GM21723 (cell line): ENCODE measurements around the gene ACP7.
"Not testable (repeated sequence)": the region's sequence is repeated elsewhere in the genome, so short reads cannot be mapped to it uniquely, and the experiment has no call there.

Experiments
- ATAC-seq: cut with Tn5 transposase; IDR thresholded peaks from one replicate; pipeline ENCODE4 v1.9.1; 2021; ENCODE audit warnings: mild to moderate bottlenecking, moderate library complexity; ENCODE audit not compliant: unreplicated experiment

The ACP7 gene, protein sequence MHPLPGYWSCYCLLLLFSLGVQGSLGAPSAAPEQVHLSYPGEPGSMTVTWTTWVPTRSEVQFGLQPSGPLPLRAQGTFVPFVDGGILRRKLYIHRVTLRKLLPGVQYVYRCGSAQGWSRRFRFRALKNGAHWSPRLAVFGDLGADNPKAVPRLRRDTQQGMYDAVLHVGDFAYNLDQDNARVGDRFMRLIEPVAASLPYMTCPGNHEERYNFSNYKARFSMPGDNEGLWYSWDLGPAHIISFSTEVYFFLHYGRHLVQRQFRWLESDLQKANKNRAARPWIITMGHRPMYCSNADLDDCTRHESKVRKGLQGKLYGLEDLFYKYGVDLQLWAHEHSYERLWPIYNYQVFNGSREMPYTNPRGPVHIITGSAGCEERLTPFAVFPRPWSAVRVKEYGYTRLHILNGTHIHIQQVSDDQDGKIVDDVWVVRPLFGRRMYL

DNA sequence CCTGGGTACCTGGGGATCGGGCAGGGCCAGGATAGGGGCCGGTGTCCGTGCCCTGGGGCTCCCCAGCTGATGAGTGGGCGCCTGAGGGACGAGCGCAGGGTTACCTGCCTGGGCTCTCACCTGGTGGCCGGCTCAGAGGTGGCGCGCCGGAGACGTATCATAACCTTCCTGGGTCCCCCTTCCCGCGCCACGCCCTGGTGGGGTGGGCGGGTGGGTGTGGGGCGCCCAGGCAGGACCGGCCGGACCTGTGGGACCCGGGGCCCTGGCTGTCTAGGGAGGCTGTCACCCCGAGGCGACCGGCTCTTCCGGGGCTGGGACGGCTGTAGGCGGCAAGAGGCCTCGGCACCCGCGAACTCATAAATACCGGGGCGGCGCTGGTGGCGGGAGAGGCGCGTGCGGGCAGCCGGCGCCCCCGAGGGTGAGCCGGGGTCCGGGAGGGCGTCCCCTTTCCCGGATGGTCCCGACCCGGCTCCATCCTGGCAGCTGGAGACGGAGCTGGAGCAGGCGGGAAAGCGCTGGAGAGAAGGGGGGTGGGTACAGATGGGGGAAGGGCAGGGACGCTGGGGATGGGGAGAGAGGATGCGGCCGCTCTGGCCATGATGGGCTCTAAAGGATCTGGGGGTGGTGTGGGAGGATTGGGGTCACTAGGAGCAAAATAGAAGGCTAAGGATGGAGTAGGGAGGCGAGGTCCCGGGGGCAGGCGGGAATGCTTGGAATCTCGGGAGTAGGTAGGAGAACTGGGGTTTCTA lies at the start of gene ACP7:
ACP7 (plus strand) TSS at position 386 of the 749 bp plus-strand sequence. CDS start 902 bp downstream, outside the sequence.
- no peak for ATAC-seq

DNA sequence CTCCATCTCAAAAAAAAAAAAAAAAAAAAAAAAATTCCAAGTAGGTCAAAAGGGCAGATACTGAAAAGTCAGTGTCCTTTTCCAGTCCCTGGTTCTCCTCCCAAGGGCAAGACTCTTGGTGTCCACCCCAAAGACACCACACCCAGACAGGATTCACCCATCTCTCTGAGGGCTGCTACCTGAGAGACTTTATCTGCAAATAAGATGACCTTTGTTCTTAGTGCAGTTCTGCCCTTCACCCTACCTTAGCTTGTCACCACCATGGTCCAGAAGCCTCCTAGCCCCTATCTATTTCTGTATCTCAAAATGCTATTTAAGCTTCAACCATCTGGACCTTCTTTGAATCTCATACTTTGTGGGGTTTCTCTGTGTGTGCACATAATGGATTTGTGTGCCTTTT lies 47.6 kb upstream of the ACP7 start:
- no peak for ATAC-seq

DNA sequence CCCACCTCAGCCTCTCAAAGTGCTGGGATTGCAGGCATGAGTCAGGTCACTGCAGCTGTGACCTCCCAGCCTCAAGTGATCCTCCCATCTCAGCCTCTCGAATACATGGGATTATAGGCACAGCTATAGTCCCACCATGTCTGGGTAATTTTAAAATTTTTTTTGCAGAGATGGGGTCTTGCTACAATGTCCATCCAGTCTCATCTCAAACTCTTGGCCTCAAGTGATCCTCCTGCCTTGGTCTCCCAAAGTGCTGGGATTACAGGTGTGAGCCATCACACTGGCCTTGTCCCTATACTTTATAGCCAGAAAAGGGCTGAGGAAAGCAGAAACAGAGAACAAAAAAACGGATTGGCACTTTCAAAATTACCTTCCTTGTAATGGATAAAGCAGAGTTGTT lies 47.0 kb upstream of the ACP7 start:
- ATAC-seq = no peak

DNA sequence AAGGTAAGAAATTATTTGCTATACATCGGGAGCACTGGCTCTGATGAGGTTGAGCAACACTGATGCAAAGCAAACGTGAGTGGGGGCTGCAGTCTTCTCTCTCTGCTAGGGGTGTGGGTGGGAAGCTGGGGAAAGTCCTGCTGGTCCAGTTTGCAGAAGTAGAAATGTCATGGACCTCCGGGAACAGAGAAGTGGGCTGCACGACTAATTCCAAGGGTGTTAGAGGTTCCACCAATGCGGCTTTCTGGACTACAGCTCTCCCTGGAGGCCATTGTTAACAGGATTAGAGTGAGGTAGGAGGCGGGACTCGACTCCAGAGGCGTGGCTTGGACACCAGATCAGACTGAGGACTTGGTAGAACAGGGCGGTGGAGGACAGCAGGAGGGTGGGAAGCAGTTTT lies 46.1 kb upstream of the ACP7 start:
- ATAC-seq = no peak

DNA sequence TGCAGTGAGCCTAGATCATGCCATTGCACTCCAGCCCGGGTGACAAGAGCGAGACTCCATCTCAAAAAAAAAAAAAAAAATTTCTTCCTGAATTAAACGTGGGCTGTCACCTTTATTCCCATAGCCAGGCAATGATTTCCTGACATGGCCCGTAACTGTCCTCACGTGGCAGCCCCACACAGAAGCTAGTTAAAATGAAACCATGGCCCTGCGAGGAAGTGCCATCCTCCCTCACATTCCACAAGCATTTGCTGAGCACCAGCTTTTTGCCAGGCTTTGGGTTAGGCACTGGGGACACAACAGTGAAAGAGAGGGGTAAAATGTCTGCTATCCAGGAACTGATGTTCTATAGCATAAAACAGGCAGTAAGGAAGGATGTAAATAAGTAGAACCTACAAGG lies 38.7 kb upstream of the ACP7 start:
- ATAC-seq = no peak

DNA sequence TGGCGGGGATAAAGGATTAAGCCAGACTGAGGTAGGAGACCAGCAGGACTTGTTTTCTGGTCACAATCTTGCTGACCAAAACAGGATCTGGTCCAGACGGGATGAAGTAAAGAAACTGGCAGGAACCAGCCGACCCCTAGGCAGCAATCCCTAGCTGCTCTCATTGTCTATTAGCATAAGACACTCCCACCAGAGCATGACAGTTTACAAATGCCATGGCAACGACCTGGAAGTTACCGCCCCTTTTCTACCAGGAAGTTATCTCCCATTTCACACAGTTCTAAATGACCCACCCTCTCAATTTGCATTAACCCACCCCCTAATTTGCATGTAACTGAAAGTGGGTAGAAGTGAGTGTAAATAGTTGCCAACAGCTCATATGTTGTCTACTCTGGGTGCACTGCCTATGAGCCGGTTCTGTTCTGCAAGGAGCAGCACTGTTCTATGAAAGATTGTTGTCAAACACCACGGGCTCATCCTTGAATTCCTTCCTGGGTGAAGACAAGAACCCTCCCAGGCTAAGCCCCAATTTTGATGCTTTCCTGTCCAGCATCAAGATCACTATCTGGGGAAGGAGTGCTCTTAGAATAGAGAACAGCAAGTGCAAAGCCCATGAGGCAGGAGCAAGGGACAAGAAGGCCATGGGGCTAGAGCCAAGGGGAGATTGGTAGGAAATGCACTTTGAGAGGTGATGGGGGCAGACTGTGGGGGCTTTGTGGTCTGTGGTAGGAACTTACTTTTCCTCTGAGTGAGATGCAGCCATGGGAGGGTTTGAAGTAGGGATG lies 37.9 kb upstream of the ACP7 start:
- no peak for ATAC-seq

DNA sequence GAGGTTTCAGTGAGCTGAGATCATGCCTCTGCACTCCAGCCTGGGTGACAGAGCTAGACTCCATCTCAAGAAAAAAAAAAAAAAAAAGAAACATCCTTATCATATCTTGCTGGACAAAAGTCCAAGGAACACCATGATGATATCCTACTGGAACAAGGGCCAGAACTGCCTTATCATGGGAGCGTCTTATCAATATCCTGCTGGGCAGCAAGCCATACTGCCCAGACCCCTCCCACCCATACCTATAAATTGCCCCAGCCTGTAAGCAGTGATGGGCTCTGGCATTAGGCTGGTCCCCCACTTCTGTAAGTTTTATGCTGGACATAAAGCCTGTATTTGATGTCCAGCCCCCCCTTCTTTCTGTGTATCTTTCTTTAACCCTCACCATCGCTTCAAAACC lies 37.1 kb upstream of the ACP7 start:
- ATAC-seq = no peak

DNA sequence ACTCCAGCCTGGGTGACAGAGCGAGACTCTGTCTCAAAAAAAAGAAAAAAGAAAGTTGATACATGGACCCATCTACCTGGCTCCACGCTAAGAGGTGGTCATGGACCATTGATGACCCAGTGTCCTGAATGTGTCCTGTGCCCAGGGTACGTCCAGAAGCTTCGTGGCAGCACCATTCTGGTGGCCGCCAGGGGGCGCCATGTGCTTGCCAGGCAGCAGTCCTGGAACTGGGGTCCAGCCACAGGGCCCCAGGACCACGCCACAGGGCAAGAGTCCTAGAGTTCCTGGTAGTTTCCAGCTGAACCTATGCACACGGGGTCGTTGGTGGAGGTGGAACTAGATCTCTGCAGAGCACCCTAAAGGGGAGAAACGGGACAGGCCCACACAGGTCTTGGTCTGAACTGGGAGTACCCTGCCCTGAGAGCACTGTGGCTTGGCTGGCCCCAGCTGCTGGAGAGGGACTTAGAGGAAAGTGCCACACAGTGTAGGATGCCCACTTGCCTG lies 31.9 kb upstream of the ACP7 start:
- no peak for ATAC-seq

DNA sequence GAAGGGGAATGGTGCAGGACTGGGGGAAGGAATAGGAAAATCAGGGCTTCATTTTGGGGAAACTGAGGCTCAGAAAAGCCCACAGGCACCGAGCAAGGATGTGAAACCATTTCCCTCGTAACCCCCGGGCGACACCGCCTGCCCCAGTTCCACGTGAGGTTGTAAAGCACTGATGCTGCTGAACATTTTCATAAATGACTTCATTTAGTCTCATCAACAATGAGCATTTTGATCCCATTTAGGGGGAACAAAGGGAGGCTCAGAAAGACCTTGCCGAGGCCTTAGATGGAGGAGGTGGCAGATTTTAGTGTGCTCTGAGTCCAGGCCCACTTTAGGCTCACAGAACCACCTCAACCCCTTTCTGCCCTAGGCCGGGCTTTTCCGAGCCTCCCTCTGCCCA lies 31.3 kb upstream of the ACP7 start:
- ATAC-seq = no peak

DNA sequence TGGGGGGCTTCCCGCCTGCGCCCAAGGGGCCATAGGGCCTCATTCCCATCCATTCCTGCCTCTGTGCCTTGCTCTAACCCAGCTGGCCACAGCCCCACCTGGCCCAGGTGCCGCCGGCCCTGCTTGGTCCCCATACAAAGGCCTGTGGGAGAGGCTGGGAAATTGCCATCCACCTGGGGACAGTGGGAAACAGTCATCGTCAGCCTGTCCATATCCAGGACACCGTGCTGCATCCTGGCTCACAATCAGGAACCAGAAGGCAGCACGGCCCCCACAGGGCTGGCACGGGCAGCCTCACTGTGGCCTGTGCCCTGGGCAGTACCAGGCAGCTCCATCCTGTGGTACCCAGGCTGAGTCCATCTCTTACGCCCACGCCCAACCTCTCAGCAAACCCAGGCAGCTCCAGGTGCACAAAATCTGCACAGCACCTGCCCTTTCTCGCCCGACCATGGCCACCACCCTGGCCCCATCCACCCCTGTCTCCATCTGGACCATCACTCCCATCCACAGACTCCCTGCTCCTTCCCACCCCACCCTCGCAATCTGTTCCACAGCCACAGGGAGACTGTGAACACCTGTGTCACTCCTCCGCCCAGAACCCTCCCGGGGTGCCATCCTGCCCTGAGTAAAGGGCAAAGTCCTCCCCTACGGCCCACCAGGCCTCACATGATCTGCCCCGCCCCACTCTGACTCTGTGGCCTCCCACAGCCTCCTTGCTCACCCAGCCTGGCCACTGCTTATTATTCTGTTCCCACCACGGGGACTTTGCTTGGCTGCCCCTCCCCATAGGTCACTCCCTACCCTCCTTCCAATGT lies 30.7 kb upstream of the ACP7 start:
- no peak for ATAC-seq

DNA sequence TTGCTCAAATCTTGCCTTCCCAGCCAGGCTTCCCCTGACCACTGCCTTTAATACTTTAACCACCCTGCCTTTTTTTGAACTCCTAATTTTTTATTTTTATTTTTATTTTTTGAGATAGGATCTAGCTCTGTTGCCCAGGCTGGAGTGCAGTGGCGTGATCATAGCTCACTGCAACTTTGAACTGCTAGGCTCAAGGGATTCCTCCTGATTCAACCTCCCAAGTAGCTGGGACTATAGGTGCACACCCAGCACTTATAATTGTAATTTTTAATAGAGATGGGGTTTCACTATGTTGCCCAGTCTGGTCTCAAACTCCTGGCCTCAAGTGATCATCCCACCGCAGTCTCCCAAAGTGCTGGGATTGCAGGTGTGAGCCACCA lies 30.1 kb upstream of the ACP7 start:
- no peak for ATAC-seq

DNA sequence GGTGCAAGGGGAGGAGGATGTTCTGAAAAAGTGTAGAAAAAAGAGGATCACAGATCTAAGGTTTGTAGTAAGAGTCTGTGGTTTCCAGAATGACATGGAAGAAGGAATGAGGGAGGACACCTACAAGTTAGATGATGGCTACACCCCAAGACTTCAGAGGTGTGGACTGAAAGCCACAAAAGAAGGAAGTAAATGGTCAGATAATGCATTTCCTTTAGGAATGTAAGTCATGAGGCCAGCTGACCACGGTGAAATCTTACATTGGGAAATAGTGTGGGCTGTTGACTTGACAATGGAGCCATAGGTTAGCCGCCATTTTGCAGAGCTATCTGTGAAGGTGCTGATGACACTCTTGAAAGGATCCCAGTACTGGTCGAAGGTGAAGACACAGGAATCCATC lies 26.6 kb upstream of the ACP7 start:
- no peak for ATAC-seq

DNA sequence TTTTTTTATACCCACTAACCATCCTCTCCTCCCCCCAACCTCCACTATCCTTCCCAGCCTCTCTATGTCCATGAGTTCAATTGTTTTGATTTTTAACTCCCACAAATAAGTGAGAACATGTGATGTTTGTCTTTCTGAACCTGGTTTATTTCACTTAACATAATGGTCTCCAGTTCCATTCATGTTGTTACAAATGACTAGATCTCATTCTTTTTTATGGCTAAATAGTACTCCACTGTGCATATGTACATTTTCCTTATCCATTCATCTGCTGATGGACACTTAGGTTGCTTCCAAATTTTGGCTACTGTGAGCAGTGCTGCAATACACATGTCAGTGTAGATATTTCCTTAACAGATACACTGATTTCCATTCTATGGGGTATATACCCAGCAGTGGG lies 24.9 kb upstream of the ACP7 start:
- ATAC-seq = no peak

DNA sequence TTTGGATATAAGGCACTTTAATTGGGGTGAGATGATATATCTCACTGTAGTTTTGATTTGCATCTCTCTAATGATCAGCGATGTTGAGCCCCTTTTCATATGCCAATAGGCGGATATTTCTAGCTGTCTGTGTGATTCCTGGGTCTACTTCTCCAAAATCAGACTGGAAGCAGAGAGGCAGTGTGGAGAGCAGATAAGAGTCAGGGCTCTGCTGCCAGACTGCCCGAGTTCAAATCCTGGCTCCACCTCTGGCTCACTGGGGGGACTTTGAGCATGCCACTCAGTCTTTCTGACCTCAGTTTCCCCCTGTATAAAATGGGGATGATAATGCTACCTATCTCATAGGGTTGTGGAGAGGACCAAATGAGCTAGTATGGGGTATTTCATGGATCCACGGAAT lies 24.0 kb upstream of the ACP7 start:
- ATAC-seq = no peak

DNA sequence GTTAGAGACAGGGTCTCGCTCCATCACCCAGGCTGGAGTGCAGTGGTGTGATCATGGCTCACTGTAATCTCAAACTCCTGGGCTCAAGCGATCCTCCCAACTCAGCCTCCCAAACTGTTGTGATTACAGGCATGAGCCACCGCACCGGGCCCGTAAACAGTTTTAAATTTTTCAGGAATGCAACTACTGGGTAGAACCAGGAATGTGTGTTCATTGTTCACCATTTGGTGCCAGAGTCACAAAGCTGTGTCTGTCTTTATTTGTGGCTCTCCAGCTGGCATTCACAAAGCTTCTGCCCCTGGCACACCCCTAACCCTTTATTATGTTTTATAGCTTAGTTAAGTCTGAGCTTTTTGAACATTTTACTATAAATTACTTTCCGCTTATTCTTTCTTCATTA lies 19.8 kb upstream of the ACP7 start:
- no peak for ATAC-seq

DNA sequence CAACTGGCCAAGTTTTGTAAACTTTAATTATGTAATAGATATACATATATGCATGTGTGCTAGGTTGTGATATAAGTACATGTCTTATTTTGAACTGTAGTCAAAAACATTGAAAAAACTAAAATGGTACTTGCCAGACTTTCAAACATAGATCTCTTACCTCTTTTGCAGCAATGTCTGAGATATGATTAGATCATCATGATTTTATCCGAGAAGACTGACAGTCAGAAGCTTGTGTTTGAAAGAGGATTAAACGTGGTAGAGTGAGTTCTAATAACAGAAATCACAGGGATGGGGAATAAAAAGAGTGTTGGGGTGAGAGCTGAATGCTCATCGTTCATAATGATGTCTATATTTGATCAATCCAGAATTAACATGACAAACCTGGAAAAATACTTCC lies 18.2 kb upstream of the ACP7 start:
- no peak for ATAC-seq

DNA sequence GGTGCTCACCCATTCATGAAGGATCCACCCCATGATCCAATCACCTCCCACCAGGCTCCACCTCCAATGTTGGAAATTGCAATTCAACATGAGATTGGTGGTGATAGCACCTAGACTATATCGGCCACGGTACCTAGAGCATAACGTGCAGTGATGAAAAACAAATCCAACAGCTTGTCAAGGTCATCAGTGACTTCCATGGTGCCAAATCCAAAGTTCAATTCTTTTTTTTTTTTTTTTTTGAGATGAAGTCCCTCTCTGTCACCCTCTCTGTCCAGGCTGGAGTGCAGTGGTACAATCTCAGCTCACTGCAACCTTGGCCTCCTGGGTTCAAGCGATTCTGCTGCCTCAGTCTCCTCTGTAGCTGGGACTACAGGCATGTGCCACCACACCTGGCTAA lies 17.1 kb upstream of the ACP7 start:
- ATAC-seq = no peak

DNA sequence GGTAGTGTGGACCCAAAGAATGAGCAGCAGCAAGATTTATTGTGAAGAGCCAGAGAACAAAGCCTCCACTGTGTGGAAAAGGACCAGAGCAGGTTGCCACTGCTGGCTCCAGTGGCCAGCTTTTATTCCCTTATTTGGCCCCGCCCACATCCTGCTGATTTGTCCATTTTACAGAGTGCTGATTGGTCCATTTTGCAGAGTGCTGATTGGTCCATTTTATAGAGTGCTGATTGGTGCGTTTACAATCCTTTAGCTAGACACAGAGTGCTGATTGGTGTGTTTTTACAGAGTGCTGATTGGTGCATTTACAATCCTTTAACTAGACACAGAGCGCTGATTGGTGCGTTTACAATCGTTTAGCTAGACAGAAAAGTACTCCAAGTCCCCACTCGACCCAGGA lies 15.9 kb upstream of the ACP7 start:
- not testable (repeated sequence) for ATAC-seq

DNA sequence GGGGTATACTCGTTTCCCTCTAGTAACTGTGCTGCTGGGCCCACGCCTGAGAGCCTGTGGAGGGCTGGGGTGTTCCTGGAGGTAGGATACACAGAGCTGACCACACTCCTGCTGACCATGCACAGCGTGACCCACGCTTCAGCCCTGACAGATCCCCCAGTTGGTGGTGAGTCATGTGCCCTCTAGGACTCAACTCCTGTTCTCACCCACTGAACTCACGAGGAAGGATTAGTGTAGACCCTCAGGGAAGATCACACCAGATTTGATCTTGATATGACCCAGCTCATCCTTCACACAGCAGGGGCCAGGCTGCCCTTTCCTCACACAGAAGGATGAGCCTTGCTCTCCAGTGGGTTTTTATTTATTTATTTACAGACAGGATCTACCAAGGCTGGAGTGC lies 13.3 kb upstream of the ACP7 start:
- no peak for ATAC-seq

DNA sequence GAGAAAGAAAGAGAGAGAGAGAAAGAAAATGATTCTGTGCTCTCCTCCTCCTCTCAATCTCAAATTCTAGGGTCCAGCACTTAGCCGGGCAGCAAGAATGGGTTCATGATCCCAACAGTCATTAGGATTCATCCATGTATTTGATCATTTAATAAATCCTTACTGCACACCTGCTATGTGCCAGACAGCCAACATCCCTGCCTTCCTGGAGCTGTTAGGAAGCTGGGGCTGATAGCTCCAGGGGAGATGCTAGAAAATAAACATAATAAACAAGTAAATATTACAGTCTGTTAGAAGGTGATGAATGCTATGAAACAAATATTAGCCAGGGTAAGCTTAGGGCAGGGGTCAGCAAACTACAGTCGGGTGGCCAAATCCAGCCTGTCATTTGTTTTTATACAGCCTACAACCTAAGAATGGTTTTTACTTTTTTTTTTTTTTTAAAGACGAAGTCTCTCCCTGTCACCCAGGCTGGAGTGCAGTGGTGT lies 9.9 kb upstream of the ACP7 start:
- ATAC-seq = no peak
